Common myeloid progenitor, CD34-positive (primary cell): ENCODE data around the gene NOP14.
"Not testable (repeated sequence)": the region's sequence is repeated elsewhere in the genome, so short reads cannot be mapped to it uniquely, and the experiment has no call there.

ENCODE experiments used
- CTCF ChIA-PET: fragments of 350-600 bp; sonication (Branson Sonifier 250); formaldehyde crosslinking; loops from one replicate; lab custom pipeline; 2021; ENCODE audit warnings: antibody characterized with exemption; lab: Charles Lee
- POLR2A ChIA-PET: fragments of 350-600 bp; sonication (Branson Sonifier 250); formaldehyde crosslinking; loops from one replicate; lab custom pipeline; 2021; ENCODE audit warnings: antibody characterized with exemption; lab: Charles Lee
- DNase-seq, 3 donors: peaks; one replicate each; pipeline versions ENCODE4 v3.0.0 to v3.0.0-alpha.2; 2013
- H3K27ac ChIP-seq, 2 experiments: 1 replicate in 1 of 2; 2 replicates in 1 of 2; pipeline ENCODE4 v1.7.0; 2013; ENCODE audit warnings: inconsistent platforms in 2 of 2, low read length in 2 of 2, mild to moderate bottlenecking in 2 of 2, low read depth in 1 of 2, moderate library complexity in 1 of 2; ENCODE audit not compliant: severe bottlenecking in 2 of 2, insufficient read depth in 1 of 2, poor library complexity in 1 of 2
- H3K27me3 ChIP-seq, 5 experiments: replicated peaks in 2 of 5; 1 replicate in 3 of 5; 2 replicates in 2 of 5; pipeline versions ENCODE4 v1.6.1 to v1.7.0; 2013; ENCODE audit warnings: low read length in 4 of 5, mild to moderate bottlenecking in 2 of 5, moderate library complexity in 2 of 5, inconsistent platforms in 1 of 5; ENCODE audit not compliant: insufficient read depth in 5 of 5, control insufficient read depth in 4 of 5
- H3K36me3 ChIP-seq, 4 experiments: 1 replicate in 2 of 4; 2 replicates in 2 of 4; pipeline versions ENCODE4 v1.6.1 to v1.7.0; 2013; ENCODE audit warnings: low read length in 3 of 4, control low read depth in 1 of 4, mild to moderate bottlenecking in 1 of 4; ENCODE audit not compliant: control insufficient read depth in 4 of 4, insufficient read depth in 4 of 4
- H3K4me1 ChIP-seq, 4 experiments: 1 replicate in 3 of 4; 2 replicates in 1 of 4; pipeline versions ENCODE4 v1.6.1 to v1.7.1; 2013; ENCODE audit warnings: low read length in 3 of 4, mild to moderate bottlenecking in 3 of 4, control low read depth in 1 of 4, inconsistent platforms in 1 of 4, moderate library complexity in 1 of 4; ENCODE audit not compliant: control insufficient read depth in 4 of 4, insufficient read depth in 4 of 4; ENCODE audit errors: control extremely low read depth in 1 of 4
- H3K4me3 ChIP-seq, 7 experiments: 1 replicate in 4 of 7; 2 replicates in 3 of 7; pipeline versions ENCODE4 v1.5.1 to v1.7.0; 2013; ENCODE audit warnings: mild to moderate bottlenecking in 7 of 7, low read length in 6 of 7, moderate library complexity in 6 of 7, inconsistent platforms in 2 of 7, low read depth in 2 of 7, control low read depth in 1 of 7; ENCODE audit not compliant: insufficient read depth in 4 of 7, control insufficient read depth in 1 of 7; ENCODE audit errors: extremely low read depth in 1 of 7
- H3K9me3 ChIP-seq, 5 experiments: 1 replicate in 4 of 5; 2 replicates in 1 of 5; pipeline versions ENCODE4 v1.6.1 to v1.7.1; 2013; ENCODE audit warnings: low read length in 4 of 5, mild to moderate bottlenecking in 2 of 5, inconsistent platforms in 1 of 5, low read depth in 1 of 5, moderate library complexity in 1 of 5; ENCODE audit not compliant: control insufficient read depth in 4 of 5, insufficient read depth in 2 of 5; ENCODE audit errors: control extremely low read depth in 1 of 5
- WGBS: methylation state at CpG from one replicate; pipeline ENCODE4 v1.1.5; 2013; ENCODE audit not compliant: insufficient coverage; 5-methylcytosine and 5-hydroxymethylcytosine counted together

Gene NOP14

GRCh38 chr4:2946812-2947600 lies 16.2 kb downstream of the NOP14 start:
- no peaks in the 10 kb centered on the region for H3K4me1 ChIP-seq
- H3K27ac ChIP-seq = no peak overlapping the region
- no peak for DNase-seq
- WGBS = 96% methylated on average over 16 of the region's 19 CpGs
- POLR2A ChIA-PET = no interaction called here
- H3K9me3 ChIP-seq = no peaks in the 10 kb centered on the region
- H3K4me3 ChIP-seq = no peak overlapping the region
- peaks cover 12 to 92% (median 76%) of the 10 kb centered on the region in 4 experiments for H3K36me3 ChIP-seq
- no peaks in the 10 kb centered on the region for H3K27me3 ChIP-seq
- CTCF ChIA-PET = interaction anchor here (1.2 to 1.7 kb wide), 4 partner anchors 9 to 184 kb away, joined by 3 to 7 read pairs (median 5); no protein-coding TSS in a partner anchor

DNA sequence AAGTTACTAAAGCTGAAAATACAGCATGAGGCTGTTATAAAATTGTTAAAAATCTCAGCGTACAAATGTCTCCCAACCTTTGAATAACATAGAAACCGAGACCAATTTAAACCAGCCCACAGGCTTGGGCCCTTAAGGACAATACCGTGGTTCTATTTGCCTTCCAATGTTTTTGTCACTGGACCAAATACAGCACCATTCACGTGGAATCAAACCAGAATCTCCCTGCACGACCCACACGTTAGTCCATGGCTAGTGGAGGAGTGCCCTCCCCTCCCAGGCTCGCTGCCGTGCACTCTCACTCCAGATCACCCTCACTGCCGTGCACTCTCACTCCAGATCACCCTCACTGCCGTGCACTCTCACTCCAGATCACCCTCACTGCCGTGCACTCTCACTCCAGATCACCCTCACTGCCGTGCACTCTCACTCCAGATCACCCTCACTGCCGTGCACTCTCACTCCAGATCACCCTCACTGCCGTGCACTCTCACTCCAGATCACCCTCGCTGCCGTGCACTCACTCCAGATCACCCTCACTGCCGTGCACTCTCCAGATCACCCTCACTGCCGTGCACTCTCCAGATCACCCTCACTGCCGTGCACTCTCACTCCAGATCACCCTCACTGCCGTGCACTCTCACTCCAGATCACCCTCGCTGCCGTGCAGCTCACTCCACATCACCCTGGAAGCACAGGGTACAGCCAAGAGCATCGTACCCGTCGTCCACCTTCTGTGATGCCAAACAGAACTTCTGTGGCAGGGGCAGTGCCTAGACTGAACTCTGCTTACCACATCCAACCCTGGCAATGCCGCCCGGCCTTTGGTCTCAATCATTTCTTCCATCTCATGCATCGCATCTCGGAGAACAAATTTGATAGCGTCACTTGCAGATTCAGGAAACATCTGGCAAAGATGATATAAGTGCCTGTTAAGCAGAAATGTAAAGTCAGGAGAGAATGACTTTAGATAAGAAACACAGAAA lies 17.3 kb downstream of the NOP14 start:
- 94% methylated on average over 14 of the region's 30 CpGs for WGBS
- H3K4me3 ChIP-seq, H3K27me3 ChIP-seq, H3K4me1 ChIP-seq, H3K27ac ChIP-seq, H3K9me3 ChIP-seq: not testable (repeated sequence)
- ChIA-PET CTCF (interaction anchor here (0.6 to 3.2 kb wide), 7 partner anchors 8 to 183 kb away, joined by 3 to 17 read pairs (median 6); no protein-coding TSS in a partner anchor), POLR2A (interaction anchor here (0.6 kb wide), 1 partner anchor 144 kb away, joined by 4 read pairs; no protein-coding TSS in a partner anchor)
- peaks cover 10 to 94% (median 76%) of the 10 kb centered on the region in 4 experiments for H3K36me3 ChIP-seq
- peak in 1 of 3 donors; percentile 36 for DNase-seq

DNA sequence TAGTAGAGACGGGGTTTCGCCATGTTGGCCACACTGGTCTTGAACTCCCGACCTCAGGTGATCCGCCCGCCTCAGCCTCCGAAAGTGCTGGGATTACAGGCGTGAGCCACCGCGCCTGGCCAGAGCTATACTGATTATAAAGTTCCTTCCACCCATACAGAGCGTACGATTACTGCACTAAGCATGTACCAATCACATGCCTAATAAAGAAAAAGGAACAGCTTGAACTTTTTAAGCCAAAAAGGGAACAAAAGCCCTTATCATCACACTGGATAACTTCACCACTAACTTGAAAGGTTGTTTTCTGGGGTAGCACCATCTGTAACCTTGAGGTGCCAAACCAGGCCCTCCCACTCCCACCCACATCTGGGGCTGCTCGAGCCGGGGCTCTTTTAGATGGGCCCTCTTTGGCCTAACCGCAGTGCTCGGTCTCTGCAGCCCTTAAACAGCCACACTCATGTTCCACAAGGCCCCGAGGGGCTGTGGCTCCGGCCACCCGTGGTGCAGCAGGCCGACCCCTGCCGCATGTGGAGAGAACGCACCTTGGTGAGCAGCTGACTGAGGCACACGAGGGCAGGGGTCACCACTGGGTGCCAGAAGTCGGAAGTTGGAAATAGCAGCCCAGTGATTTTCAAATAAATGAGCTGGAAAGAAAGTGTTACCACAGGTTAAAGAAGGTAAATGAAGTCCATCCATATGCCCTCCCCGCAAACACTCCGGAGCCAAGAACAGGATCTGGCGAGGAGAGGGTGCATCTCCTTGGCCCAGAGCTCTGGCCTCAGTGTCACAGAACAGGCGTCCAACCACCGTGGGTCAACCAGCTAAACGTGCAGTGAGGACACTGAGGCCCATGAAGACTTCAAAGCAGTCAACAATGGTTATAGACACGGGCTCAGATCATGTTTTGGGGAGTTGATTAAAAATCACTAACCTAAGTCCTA lies 18.4 kb downstream of the NOP14 start:
- Histone ChIP-seq H3K4me3 (no peak overlapping the region), H3K4me1 (no peaks in the 10 kb centered on the region), H3K9me3 (no peaks in the 10 kb centered on the region), H3K27ac (no peak overlapping the region), H3K36me3 (peaks cover 9 to 94% (median 78%) of the 10 kb centered on the region in 4 experiments), H3K27me3 (no peaks in the 10 kb centered on the region)
- ChIA-PET CTCF (interaction anchor here (0.6 to 3.2 kb wide), 3 partner anchors 9 to 180 kb away, joined by 3 to 17 read pairs (median 10); no protein-coding TSS in a partner anchor), POLR2A (interaction anchor here (0.6 kb wide), 1 partner anchor 143 kb away, joined by 4 read pairs; no protein-coding TSS in a partner anchor)
- WGBS = 94% methylated on average over 29 of the region's 30 CpGs
- DNase-seq = no peak

GRCh38 chr4:2944091-2944482 lies 19.1 kb downstream of the NOP14 start:
- ChIA-PET POLR2A (no interaction called here), CTCF (interaction anchor here (2.6 to 3.2 kb wide), 2 partner anchors 9 to 10 kb away, joined by 10 to 17 read pairs; no protein-coding TSS in a partner anchor)
- DNase-seq = no peak
- 93% methylated on average over 9 of the region's 11 CpGs for WGBS
- Histone ChIP-seq H3K4me1 (no peaks in the 10 kb centered on the region), H3K27ac (no peak overlapping the region), H3K36me3 (peaks cover 10 to 94% (median 79%) of the 10 kb centered on the region in 4 experiments), H3K4me3 (no peak overlapping the region), H3K9me3 (no peaks in the 10 kb centered on the region), H3K27me3 (no peaks in the 10 kb centered on the region)

DNA sequence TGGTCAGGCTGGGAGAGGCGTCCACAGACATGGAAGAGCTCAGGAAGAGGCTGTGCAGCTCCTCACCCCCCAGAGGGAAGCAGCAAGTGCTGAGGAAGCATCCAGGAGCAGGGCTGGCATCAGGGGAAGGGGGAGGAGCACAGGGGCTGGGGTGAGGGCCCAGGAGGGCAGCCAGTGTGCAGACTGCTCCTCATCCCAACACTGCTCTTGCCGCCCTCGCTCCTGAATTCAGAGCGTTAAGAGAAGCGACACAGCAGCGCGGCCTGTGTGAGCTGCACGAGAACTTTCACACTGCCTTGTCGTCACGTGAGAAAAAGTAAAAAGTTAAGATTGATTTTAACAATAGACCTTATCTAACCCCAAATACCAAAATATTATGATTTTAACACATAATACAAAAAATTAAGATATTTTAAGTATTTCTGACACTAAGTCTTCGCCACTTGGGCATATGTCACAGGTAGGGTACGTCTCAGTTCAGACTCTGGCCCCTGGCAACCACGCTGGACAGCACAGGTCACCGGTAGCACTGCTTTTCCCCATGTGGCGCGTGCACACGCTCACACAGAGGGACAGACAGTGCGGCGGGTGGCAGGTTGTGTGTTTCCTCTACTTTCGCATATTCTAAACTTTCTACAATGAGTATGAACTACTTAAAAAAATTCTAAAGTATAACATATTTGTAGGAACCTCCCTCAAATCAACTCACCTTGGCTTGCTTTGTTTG lies 19.7 kb downstream of the NOP14 start:
- Histone ChIP-seq H3K27me3 (no peaks in the 10 kb centered on the region), H3K36me3 (peaks cover 13 to 95% (median 82%) of the 10 kb centered on the region in 4 experiments), H3K4me3 (no peak overlapping the region), H3K27ac (no peak overlapping the region), H3K4me1 (no peaks in the 10 kb centered on the region), H3K9me3 (no peaks in the 10 kb centered on the region)
- ChIA-PET CTCF (interaction anchor here (0.7 to 3.2 kb wide), 3 partner anchors 8 to 18 kb away, joined by 4 to 17 read pairs (median 10); no protein-coding TSS in a partner anchor), POLR2A (no interaction called here)
- no peak for DNase-seq
- WGBS = over 99% methylated on average over 11 of the region's 20 CpGs
